H9 (cell line): Measurements from ENCODE around the gene TRNT1. TPM values are rescaled to one million over a fixed set of nuclear protein-coding genes. Genes with fewer than 3 reads are reported as not detected.

Experiments used
- DNase-seq: peaks from one replicate; pipeline ENCODE4 v3.0.0-alpha.2; 2017
- H2AFZ ChIP-seq: one replicate; pipeline ENCODE4 v1.6.1; 2013; ENCODE audit warnings: mild to moderate bottlenecking, low read length, control low read depth, moderate library complexity
- H2AK5ac ChIP-seq: 2 replicates; pipeline ENCODE4 v1.6.1; 2013; ENCODE audit warnings: low read length, control low read depth, mixed read lengths; ENCODE audit not compliant: insufficient read length
- H2BK120ac ChIP-seq: one replicate; pipeline ENCODE4 v1.6.1; 2013; ENCODE audit warnings: low read depth, mild to moderate bottlenecking, low read length, control low read depth, inconsistent platforms; ENCODE audit not compliant: poor library complexity, severe bottlenecking
- H2BK12ac ChIP-seq: 2 replicates; pipeline ENCODE4 v1.6.1; 2013; ENCODE audit warnings: low read length, control low read depth, mixed read lengths, low read depth; ENCODE audit not compliant: insufficient read length
- H2BK15ac ChIP-seq: 2 replicates; pipeline ENCODE4 v1.6.1; 2013; ENCODE audit warnings: low read depth, low read length, control low read depth
- H2BK20ac ChIP-seq: one replicate; pipeline ENCODE4 v1.6.1; 2013; ENCODE audit warnings: low read depth, mild to moderate bottlenecking, low read length, control low read depth, inconsistent platforms; ENCODE audit not compliant: poor library complexity, severe bottlenecking
- H2BK5ac ChIP-seq: 2 replicates; pipeline ENCODE4 v1.6.1; 2013; ENCODE audit warnings: low read length, control low read depth, mixed read lengths; ENCODE audit not compliant: insufficient read length
- H3K14ac ChIP-seq: 2 replicates; pipeline ENCODE4 v1.6.1; 2013; ENCODE audit warnings: low read length, control low read depth; ENCODE audit not compliant: insufficient read depth
- H3K18ac ChIP-seq: 2 replicates; pipeline ENCODE4 v1.6.1; 2013; ENCODE audit warnings: low read depth, mild to moderate bottlenecking, mixed read lengths, low read length, control low read depth; ENCODE audit not compliant: insufficient read length
- H3K23ac ChIP-seq: 2 replicates; pipeline ENCODE4 v1.6.1; 2013; ENCODE audit warnings: low read length, control low read depth, mixed read lengths, low read depth; ENCODE audit not compliant: insufficient read length
- H3K23me2 ChIP-seq: 2 replicates; pipeline ENCODE4 v1.6.1; 2013; ENCODE audit warnings: low read depth, mild to moderate bottlenecking, mixed read lengths, low read length, control low read depth; ENCODE audit not compliant: insufficient read length, poor library complexity, severe bottlenecking
- H3K27ac ChIP-seq: 2 replicates; pipeline ENCODE4 v1.5.1; 2013; ENCODE audit warnings: low read length, control low read depth, mixed read lengths, low read depth; ENCODE audit not compliant: insufficient read length
- H3K27me3 ChIP-seq: 2 replicates; pipeline ENCODE4 v1.6.1; 2013; ENCODE audit warnings: low read length, control low read depth, inconsistent platforms; ENCODE audit not compliant: insufficient read depth
- H3K4ac ChIP-seq: 2 replicates; pipeline ENCODE4 v1.6.1; 2013; ENCODE audit warnings: low read depth, mild to moderate bottlenecking, control low read depth, inconsistent platforms, low read length, moderate library complexity
- H3K4me1 ChIP-seq: 2 replicates; pipeline ENCODE4 v1.6.1; 2013; ENCODE audit warnings: low read length, control low read depth, inconsistent platforms; ENCODE audit not compliant: insufficient read depth
- H3K4me2 ChIP-seq: 2 replicates; pipeline ENCODE4 v1.6.1; 2013; ENCODE audit warnings: low read length, control low read depth, mixed read lengths; ENCODE audit not compliant: insufficient read length, insufficient read depth
- H3K56ac ChIP-seq: 2 replicates; pipeline ENCODE4 v1.6.1; 2013; ENCODE audit warnings: low read depth, mild to moderate bottlenecking, mixed read lengths, low read length, control low read depth; ENCODE audit not compliant: insufficient read length
- H3K79me1 ChIP-seq: 2 replicates; pipeline ENCODE4 v1.6.1; 2013; ENCODE audit warnings: low read depth, mild to moderate bottlenecking, moderate library complexity, low read length, control low read depth, inconsistent platforms; ENCODE audit not compliant: insufficient read depth, poor library complexity, severe bottlenecking
- H3K79me2 ChIP-seq: 2 replicates; pipeline ENCODE4 v1.6.1; 2013; ENCODE audit warnings: low read length, control low read depth, inconsistent platforms; ENCODE audit not compliant: insufficient read depth
- H3K9ac ChIP-seq: 2 replicates; pipeline ENCODE4 v1.6.1; 2013; ENCODE audit warnings: low read length, control low read depth, mixed read lengths; ENCODE audit not compliant: insufficient read length; ENCODE audit errors: extremely low read depth
- H3K9me3 ChIP-seq: one replicate; pipeline ENCODE4 v1.6.1; 2013; ENCODE audit warnings: low read depth, low read length, inconsistent platforms; ENCODE audit not compliant: control insufficient read depth
- H3T11ph ChIP-seq: one replicate; pipeline ENCODE4 v1.6.1; 2013; ENCODE audit warnings: mild to moderate bottlenecking, low read length, control low read depth, inconsistent platforms
- H4K20me1 ChIP-seq: one replicate; pipeline ENCODE4 v1.6.1; 2013; ENCODE audit not compliant: control insufficient read depth, insufficient read length, insufficient read depth
- H4K5ac ChIP-seq: 2 replicates; pipeline ENCODE4 v1.6.1; 2013; ENCODE audit warnings: low read depth, mild to moderate bottlenecking, mixed read lengths, low read length, control low read depth; ENCODE audit not compliant: insufficient read length
- H4K8ac ChIP-seq: replicated peaks from 2 replicates; pipeline ENCODE4 v1.6.1; 2013; ENCODE audit warnings: low read length, control low read depth, mixed read lengths, low read depth; ENCODE audit not compliant: insufficient read length
- H4K91ac ChIP-seq: 2 replicates; pipeline ENCODE4 v1.6.1; 2013; ENCODE audit warnings: low read depth, mild to moderate bottlenecking, moderate library complexity, mixed read lengths, low read length, control low read depth; ENCODE audit not compliant: insufficient read length
- H3K27ac Mint-ChIP-seq, 3 experiments: 2 replicates in 2 of 3; 3 replicates in 1 of 3; pipeline ENCODE4 v1.8.0; 2020 to 2021; ENCODE audit warnings: mixed read lengths in 3 of 3, mild to moderate bottlenecking in 1 of 3, moderate library complexity in 1 of 3
- H3K27me3 Mint-ChIP-seq: 2 replicates; pipeline ENCODE4 v1.8.0; 2021; ENCODE audit warnings: low read depth, mild to moderate bottlenecking, moderate library complexity, mixed read lengths
- H3K36me3 Mint-ChIP-seq, 3 experiments: 2 replicates in 2 of 3; 3 replicates in 1 of 3; pipeline ENCODE4 v1.8.0; 2020 to 2021; ENCODE audit warnings: low read depth in 3 of 3, mixed read lengths in 3 of 3; ENCODE audit not compliant: insufficient read depth in 1 of 3
- H3K4me1 Mint-ChIP-seq, 2 experiments: 2 replicates each; pipeline ENCODE4 v1.8.0; 2020; ENCODE audit warnings: mixed read lengths in 2 of 2
- H3K4me3 Mint-ChIP-seq, 2 experiments: 2 replicates in 1 of 2; 3 replicates in 1 of 2; pipeline ENCODE4 v1.8.0; 2020 to 2021; ENCODE audit warnings: mild to moderate bottlenecking in 2 of 2, mixed read lengths in 2 of 2, moderate library complexity in 1 of 2
- H3K9me3 Mint-ChIP-seq, 2 experiments: 2 replicates in 1 of 2; 3 replicates in 1 of 2; pipeline ENCODE4 v1.8.0; 2020; ENCODE audit warnings: mild to moderate bottlenecking in 2 of 2, mixed read lengths in 2 of 2, moderate library complexity in 1 of 2
- WGBS: extraction: QIAGEN DNeasy Blood & Tissue Kit; methylation state at CpG from one replicate; pipeline ENCODE4 v1.1.7; 2013; ENCODE audit warnings: missing lambda C conversion rate, low lambda C conversion rate, mixed read lengths; ENCODE audit not compliant: insufficient read length; ENCODE audit errors: extremely low coverage; 5-methylcytosine and 5-hydroxymethylcytosine counted together
- long read RNA-seq: library from polyadenylated mRNA; unstranded; transcript quantifications from one replicate; pipeline ENCODE4 v2.0.0, GENCODE V29; 2020
- total RNA-seq: library from RNA; stranded (reverse); gene quantifications from 2 replicates; pipeline ENCODE4 v1.2.1, GENCODE V29; 2021
- TF ChIP-seq, protein P1 (sequence below): fragments of 200-600 bp; sonication (generic); conservative IDR thresholded peaks from 3 replicates; pipeline ENCODE4 v1.8.0; 2021; ENCODE audit warnings: antibody characterized with exemption, mild to moderate bottlenecking

TRNT1 gene
- total RNA-seq: 49.2 and 50.1 TPM in 2 replicates
- long read RNA-seq, transcript TRNT1-209 (2 exons, 520 nt): minor isoform, 5 of 405 reads
- long read RNA-seq, transcript TRNT1-203 (3 exons, 976 nt): minor isoform, 12 of 405 reads
- long read RNA-seq, transcript TRNT1-201 (8 exons, 2,276 nt): major isoform, 252 of 405 reads
- long read RNA-seq, transcript TRNT1-202 (8 exons, 2,180 nt): minor isoform, 8 of 405 reads
- long read RNA-seq, partial matches to known transcripts: 47 of 405 reads
- long read RNA-seq, other reads (novel, unspliced or antisense): 73 of 405 reads

DNA sequence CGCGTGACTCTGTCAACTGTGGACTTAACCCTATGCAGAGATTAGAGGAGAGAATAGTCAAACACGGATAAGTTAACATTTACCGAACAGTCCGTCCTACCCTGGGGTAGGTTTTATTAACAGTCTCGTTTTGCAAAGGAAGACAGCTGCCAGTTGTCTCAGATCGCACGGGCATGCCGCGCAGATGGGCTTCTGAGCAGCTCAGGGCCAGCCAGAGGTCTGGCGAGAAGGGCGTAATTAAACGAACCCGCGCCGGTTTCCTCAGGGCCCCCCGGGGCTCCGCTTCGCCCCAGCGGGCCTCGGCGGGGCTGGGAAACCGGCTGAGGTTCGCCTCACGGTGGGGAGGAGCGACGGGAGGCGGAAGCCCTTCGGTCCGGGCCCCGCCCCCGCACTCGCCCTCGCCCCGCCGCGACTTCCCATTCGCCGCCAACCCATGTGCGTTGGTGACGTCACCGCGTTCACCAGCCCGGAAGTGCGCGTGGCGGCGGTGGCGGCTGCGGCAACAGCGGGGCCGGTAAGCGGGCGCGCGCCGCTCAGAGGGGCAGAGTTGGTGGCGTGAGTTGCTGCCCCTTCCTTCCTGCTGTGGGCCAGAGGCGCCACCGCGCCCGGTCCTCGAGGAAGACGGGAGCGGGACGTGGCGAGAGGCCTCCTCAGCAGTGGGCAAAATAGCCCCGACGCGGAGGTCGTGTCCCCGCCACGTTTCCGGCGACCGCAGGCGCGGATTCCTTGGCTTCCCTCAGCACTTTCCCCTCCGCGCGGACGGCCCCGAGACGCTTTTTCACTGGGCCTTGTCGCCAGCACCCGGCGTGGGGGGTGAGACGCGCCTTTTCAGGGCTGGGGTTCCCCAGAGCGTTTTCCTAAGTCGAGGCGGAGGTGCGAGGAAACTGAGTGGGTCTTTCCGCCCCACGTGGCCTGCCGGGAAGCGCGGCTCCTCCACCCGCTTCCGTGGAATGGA is at the start of gene TRNT1:
TRNT1 (plus strand) TSS at position 464 of the 955 bp plus-strand sequence. CDS start 2,101 bp downstream, outside the sequence.
- Histone ChIP-seq H2AFZ (peak within 1 kb of the TSS; percentile 66), H3K4me2 (peak within 1 kb of the TSS; percentile 79), H2BK5ac (no peak within 1 kb of the TSS), H4K8ac (no peak within 1 kb of the TSS), H4K91ac (peak within 1 kb of the TSS; percentile 98), H3K79me1 (no peaks in the 10 kb centered on the region), H4K5ac (peak within 1 kb of the TSS; percentile 35), H2BK12ac (no peak within 1 kb of the TSS), H2BK15ac (no peak within 1 kb of the TSS), H2BK20ac (no peak within 1 kb of the TSS), H4K20me1 (no peaks in the 10 kb centered on the region), H3K23me2 (peaks cover 13% of the 10 kb centered on the region), H3K23ac (no peak within 1 kb of the TSS), H3K14ac (peak within 1 kb of the TSS; percentile 93), H3K4me1 (no peaks in the 10 kb centered on the region), H2AK5ac (no peak within 1 kb of the TSS), H3K9ac (peak within 1 kb of the TSS; percentile 83), H3K56ac (no peak within 1 kb of the TSS), H3K4ac (peak within 1 kb of the TSS; percentile 95), H3T11ph (peak within 1 kb of the TSS; percentile 0), H3K18ac (peak within 1 kb of the TSS; percentile 93), H3K9me3 (no peaks in the 10 kb centered on the region), H3K27me3 (no peaks in the 10 kb centered on the region), H3K27ac (peak within 1 kb of the TSS; percentile 51), H3K79me2 (peaks cover 8% of the 10 kb centered on the region; the same call in 1 of the 2 replicates), H2BK120ac (peak within 1 kb of the TSS; percentile 8)
- peak; percentile 93 for DNase-seq
- H3K27ac Mint-ChIP-seq: peak within 1 kb of the TSS; percentile 88 to 98 (median 95)
- H3K4me1 Mint-ChIP-seq: peaks cover 15 to 21% of the 10 kb centered on the region in 2 experiments
- TF ChIP-seq, protein P1, sequence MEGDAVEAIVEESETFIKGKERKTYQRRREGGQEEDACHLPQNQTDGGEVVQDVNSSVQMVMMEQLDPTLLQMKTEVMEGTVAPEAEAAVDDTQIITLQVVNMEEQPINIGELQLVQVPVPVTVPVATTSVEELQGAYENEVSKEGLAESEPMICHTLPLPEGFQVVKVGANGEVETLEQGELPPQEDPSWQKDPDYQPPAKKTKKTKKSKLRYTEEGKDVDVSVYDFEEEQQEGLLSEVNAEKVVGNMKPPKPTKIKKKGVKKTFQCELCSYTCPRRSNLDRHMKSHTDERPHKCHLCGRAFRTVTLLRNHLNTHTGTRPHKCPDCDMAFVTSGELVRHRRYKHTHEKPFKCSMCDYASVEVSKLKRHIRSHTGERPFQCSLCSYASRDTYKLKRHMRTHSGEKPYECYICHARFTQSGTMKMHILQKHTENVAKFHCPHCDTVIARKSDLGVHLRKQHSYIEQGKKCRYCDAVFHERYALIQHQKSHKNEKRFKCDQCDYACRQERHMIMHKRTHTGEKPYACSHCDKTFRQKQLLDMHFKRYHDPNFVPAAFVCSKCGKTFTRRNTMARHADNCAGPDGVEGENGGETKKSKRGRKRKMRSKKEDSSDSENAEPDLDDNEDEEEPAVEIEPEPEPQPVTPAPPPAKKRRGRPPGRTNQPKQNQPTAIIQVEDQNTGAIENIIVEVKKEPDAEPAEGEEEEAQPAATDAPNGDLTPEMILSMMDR: no peak
- no peaks in the 10 kb centered on the region for H3K9me3 Mint-ChIP-seq
- no CpG with 5 or more reads among the region's 100 CpGs for WGBS
- H3K27me3 Mint-ChIP-seq: no peaks in the 10 kb centered on the region; the same call in 1 of the 2 replicates
- peak within 1 kb of the TSS; percentile 95 to 96 for H3K4me3 Mint-ChIP-seq
- peaks cover 19 to 35% (median 27%) of the 10 kb centered on the region in 3 experiments for H3K36me3 Mint-ChIP-seq
